ENCODE results near the gene CD80.
"Not testable (repeated sequence)": the region's sequence is repeated elsewhere in the genome, so short reads cannot be mapped to it uniquely, and the experiment has no call there.

The CD80 gene

DNA sequence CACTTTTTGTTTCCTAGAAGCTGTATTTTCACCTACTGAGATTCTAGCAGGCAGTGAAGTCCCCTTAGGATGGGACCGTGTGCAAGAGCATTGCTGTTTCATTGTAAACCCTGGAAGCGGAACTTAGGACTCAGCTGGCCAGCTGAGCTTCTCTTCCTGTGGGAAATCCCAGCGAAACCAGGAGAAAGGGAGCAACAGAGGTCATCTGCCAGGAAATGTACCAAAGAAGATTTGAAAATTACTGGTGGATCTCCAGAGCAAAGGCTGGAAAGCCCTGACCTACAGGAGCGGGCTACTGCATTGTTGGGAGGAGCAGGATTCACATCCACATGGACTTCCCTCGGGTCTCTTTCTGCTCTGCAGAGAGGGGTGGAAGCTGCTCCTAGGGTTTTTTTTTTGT is 12.3 kb upstream of the CD80 start:
- no peak for DNase-seq (ENCODE audit: low read depth)
- no peak overlapping the region for H3K4me3 ChIP-seq (ENCODE audit: control insufficient read depth, low read depth, low read length)
- TF ChIP-seq, protein P1, sequence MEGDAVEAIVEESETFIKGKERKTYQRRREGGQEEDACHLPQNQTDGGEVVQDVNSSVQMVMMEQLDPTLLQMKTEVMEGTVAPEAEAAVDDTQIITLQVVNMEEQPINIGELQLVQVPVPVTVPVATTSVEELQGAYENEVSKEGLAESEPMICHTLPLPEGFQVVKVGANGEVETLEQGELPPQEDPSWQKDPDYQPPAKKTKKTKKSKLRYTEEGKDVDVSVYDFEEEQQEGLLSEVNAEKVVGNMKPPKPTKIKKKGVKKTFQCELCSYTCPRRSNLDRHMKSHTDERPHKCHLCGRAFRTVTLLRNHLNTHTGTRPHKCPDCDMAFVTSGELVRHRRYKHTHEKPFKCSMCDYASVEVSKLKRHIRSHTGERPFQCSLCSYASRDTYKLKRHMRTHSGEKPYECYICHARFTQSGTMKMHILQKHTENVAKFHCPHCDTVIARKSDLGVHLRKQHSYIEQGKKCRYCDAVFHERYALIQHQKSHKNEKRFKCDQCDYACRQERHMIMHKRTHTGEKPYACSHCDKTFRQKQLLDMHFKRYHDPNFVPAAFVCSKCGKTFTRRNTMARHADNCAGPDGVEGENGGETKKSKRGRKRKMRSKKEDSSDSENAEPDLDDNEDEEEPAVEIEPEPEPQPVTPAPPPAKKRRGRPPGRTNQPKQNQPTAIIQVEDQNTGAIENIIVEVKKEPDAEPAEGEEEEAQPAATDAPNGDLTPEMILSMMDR (conservative IDR thresholded peaks at IDR 0.05; ENCODE audit: control insufficient read depth, insufficient read depth, low read depth, low read length): no peak

DNA sequence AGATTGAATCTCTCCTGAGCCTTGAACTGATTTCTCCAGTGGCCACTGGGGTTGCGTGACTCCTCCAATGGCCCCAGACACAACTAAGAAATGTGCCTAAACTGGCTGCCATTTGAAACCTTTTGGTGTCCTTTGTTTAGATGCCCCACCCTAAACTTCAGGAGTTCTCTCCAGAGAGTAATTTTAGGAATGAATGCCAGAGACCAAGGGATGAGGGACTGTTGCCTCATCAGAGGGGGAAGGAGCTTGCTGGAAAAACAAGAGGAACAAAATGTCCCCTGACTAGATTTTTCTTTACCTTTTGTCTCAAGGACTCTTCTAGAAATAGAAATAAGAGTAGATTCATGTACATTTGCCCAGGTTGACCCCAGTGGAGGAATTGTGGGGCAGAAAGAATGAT is 11.8 kb upstream of the CD80 start:
- TF ChIP-seq, protein P1 (conservative IDR thresholded peaks at IDR 0.05; ENCODE audit: control insufficient read depth, insufficient read depth, low read depth, low read length): no peak

DNA sequence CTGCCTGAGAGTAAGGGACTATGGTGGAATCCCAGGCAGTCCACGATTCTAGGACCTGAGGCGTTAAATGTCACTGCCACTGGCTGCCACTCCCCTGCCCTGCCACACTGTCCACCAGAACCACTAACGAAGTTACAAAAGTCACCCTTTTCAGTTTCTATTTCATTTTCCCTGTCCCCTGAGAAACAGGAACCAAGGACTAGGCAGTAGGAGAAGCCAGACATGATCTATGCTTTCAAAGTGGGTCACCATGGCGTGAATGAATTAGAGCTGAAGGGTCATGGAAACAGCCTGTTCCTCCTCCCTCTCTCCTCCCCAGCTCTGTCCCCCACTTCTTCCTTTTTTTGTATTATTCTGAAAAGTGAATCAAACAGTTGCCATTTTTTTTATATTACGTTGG is 10.8 kb upstream of the CD80 start:
- no peak for DNase-seq (ENCODE audit: low read depth)
- no peak overlapping the region for H3K4me3 ChIP-seq (ENCODE audit: control insufficient read depth, low read depth, low read length)
- TF ChIP-seq, protein P1 (conservative IDR thresholded peaks at IDR 0.05; ENCODE audit: control insufficient read depth, insufficient read depth, low read depth, low read length): no peak

More for the DNA sequence above, 11.8 kb upstream of the CD80 start:
- H3K4me3 ChIP-seq (ENCODE audit: control insufficient read depth, low read depth, low read length): no peak overlapping the region
- DNase-seq (ENCODE audit: low read depth): no peak

DNA sequence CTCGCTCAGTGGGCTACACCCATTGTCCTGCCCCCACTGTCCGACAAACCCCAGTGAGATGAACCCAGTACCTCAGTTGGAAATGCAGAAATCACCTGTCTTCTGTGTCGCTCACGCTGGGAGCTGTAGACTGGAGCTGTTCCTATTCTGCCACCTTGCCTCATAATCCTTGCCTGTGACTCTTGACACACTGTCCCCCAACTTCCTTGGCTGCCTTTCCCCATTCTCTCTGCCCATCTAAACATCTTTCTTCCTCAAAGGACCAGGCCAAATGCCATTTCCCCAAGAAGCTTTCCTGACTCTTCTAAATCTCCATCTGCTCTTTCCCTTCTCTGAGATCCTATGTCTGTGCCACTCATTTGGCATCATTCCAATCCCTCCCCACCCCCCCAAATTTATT is 9.7 kb upstream of the CD80 start:
- DNase-seq (ENCODE audit: low read depth): no peak
- TF ChIP-seq, protein P1 (conservative IDR thresholded peaks at IDR 0.05; ENCODE audit: control insufficient read depth, insufficient read depth, low read depth, low read length): no peak
- H3K4me3 ChIP-seq (ENCODE audit: control insufficient read depth, low read depth, low read length): no peak overlapping the region

DNA sequence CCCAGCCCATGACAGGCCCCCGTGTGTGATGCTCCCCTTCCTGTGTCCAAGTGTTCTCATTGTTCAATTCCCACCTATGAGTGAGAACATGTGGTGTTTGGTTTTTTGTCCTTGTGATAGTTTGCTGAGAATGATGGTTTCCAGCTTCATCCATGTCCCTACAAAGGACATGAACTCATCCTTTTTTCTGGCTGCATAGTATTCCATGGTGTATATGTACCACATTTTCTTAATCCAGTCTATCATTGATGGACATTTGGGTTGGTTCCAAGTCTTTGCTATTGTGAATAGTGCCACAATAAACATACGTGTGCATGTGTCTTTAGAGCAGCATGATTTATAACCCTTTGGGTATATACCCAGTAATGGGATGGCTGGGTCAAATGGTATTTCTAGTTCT is 3.9 kb upstream of the CD80 start:
- DNase-seq (ENCODE audit: low read depth); H3K4me3 ChIP-seq (ENCODE audit: control insufficient read depth, low read depth, low read length): not testable (repeated sequence)

DNA sequence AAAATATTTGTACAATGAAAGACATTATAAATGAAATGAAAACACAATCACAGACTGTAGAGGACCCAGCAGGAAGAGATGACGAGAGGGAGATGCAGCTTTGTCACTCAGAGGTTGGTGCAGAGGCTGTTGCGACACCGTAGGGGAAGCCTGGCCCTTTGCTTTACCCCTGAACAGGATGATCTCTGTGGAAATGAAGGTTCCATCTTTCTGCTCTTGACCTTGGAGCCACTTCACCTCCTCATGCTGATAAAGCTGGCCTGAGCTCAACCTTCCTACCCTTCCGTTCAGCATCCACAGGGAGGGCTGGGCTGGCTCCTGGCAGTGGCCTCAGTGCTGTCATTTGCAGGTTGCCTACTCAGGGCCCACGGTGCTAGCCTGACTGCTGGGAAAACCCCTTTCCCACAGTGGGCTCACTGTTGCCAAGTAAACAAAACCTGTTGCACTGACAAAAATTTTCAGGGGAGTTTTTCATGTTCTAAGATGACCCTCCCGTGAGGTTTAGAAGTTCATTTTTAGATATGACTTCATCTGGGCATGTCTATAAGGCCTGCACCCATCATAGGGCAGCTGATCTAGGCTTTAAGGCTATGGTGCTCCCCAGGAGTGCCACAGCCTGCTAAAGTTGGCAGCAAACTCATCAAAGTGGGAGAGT is 3.0 kb upstream of the CD80 start:
- no peak overlapping the region for H3K4me3 ChIP-seq (ENCODE audit: control insufficient read depth, low read depth, low read length)
- TF ChIP-seq, protein P1 (conservative IDR thresholded peaks at IDR 0.05; ENCODE audit: control insufficient read depth, insufficient read depth, low read depth, low read length): no peak
- DNase-seq (ENCODE audit: low read depth): no peak

DNA sequence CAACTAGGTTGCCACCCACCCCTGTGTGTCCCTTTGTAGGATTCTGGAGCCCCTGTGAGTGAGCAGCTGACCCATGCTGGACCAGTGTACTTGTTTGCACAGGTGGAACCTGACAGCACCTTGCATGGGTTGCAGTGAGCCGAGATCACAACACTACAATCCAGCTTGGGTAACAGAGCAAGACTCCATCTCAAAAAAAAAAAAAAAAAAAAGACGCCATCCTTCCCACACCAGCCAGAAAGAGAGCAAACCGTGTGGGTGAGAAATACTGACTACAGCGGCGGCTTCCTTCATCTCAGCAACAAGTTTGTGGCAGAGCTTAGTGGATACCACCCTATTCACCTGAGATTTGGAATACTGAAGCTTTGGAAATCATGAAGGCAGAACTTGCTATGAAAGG is 746 bp upstream of the CD80 start:
- DNase-seq (ENCODE audit: low read depth): no peak
- no peak overlapping the region for H3K4me3 ChIP-seq (ENCODE audit: control insufficient read depth, low read depth, low read length)
- TF ChIP-seq, protein P1 (conservative IDR thresholded peaks at IDR 0.05; ENCODE audit: control insufficient read depth, insufficient read depth, low read depth, low read length): no peak

Measured in fibroblast of mammary gland (primary cell).